ENCODE measurements around the gene GMDS. TPM values are rescaled to one million over a fixed set of nuclear protein-coding genes. Genes with fewer than 3 reads are reported as not detected.

Gene GMDS
- total and polyA plus RNA-seq, 2 of the 8 experiments (the other 6 are each of a cell fraction or from before 2014, with no cell fraction given): 16.8 to 50.0 TPM

DNA sequence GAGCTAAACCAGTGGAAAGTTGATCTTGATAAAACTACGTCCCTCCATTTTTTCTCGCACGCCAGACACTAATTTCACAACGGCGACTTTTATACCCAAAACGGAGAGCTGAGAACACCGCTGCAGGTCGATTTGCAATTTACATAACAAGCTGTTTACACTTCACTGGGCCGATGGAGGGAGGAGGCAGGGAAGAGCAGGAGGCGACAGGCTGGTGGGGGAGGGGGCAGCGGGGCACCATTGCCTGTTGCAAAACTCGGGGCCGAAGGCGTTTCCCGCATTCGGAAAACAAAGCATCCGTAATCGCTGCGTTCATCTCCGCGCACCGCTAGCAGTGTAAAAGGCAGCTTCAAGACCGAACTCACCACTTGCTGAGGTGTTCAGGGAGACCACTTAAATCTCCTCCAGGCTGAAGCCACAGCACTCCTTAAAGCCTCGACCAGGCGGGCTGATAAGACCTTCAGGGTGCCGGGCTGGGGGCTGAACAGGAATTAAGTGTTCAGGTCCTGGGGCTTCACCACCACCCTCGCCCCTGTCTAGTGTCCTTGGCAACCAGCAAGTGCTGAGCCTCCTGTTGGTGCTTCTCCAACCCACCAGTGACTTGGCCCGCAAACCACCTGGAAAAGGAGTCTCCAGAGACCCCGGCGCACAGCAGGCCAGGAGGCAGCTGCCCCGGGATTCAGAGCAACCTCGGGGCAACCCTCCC is 637.7 kb downstream of the GMDS start (continued):
- TF ChIP-seq GABPA (IDR thresholded peaks at IDR 0.05; ENCODE audit: borderline replicate concordance, insufficient read depth, low read length) (no peak), SP4 (IDR thresholded peaks at IDR 0.05; ENCODE audit: low read length) (no peak), CHD1 (IDR thresholded peaks at IDR 0.05; ENCODE audit: low read depth, low read length) (no peak), PHF8 (conservative IDR thresholded peaks at IDR 0.05; ENCODE audit: low read depth, low read length) (no peak), SP1 (IDR thresholded peaks at IDR 0.05; ENCODE audit: low read depth, low read length) (peak; percentile 75; the same call in 1 of the 2 replicates), KDM5A (IDR thresholded peaks at IDR 0.05; ENCODE audit: low read length) (no peak), RBBP5 (IDR thresholded peaks at IDR 0.05; ENCODE audit: borderline replicate concordance, low read depth, low read length) (no peak), NRF1 (IDR thresholded peaks at IDR 0.05; ENCODE audit: low read depth, low read length) (no peak)
- TF ChIP-seq, protein P1, sequence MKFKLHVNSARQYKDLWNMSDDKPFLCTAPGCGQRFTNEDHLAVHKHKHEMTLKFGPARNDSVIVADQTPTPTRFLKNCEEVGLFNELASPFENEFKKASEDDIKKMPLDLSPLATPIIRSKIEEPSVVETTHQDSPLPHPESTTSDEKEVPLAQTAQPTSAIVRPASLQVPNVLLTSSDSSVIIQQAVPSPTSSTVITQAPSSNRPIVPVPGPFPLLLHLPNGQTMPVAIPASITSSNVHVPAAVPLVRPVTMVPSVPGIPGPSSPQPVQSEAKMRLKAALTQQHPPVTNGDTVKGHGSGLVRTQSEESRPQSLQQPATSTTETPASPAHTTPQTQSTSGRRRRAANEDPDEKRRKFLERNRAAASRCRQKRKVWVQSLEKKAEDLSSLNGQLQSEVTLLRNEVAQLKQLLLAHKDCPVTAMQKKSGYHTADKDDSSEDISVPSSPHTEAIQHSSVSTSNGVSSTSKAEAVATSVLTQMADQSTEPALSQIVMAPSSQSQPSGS (IDR thresholded peaks at IDR 0.05; ENCODE audit: low read length): no peak
- TF ChIP-seq, protein P2, sequence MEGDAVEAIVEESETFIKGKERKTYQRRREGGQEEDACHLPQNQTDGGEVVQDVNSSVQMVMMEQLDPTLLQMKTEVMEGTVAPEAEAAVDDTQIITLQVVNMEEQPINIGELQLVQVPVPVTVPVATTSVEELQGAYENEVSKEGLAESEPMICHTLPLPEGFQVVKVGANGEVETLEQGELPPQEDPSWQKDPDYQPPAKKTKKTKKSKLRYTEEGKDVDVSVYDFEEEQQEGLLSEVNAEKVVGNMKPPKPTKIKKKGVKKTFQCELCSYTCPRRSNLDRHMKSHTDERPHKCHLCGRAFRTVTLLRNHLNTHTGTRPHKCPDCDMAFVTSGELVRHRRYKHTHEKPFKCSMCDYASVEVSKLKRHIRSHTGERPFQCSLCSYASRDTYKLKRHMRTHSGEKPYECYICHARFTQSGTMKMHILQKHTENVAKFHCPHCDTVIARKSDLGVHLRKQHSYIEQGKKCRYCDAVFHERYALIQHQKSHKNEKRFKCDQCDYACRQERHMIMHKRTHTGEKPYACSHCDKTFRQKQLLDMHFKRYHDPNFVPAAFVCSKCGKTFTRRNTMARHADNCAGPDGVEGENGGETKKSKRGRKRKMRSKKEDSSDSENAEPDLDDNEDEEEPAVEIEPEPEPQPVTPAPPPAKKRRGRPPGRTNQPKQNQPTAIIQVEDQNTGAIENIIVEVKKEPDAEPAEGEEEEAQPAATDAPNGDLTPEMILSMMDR (IDR thresholded peaks at IDR 0.05; ENCODE audit: control extremely low read depth in 1 of 3, insufficient read depth in 1 of 3, low read depth in 1 of 3, low read length in 3 of 3): no peak
